GM23338 (cell line): ENCODE measurements around the gene FAM3D. TPM values are rescaled to one million over a fixed set of nuclear protein-coding genes. Genes with fewer than 3 reads are reported as not detected.

ENCODE experiments used
- ATAC-seq: fragments of 200-7000 bp; cut with Tn5 transposase; 3 replicates; pipeline ENCODE4 v1.9.1; 2020
- DNase-seq: peaks from one replicate; pipeline ENCODE4 v3.0.0-alpha.2; 2015; ENCODE audit warnings: low spot score
- H2AFZ ChIP-seq: fragments of 200-600 bp; sonication (generic); 2 replicates; pipeline ENCODE4 v1.8.0; 2016; ENCODE audit warnings: antibody characterized with exemption, mild to moderate bottlenecking, moderate library complexity
- H3F3A ChIP-seq: fragments of 200-600 bp; sonication (generic); replicated peaks from 2 replicates; pipeline ENCODE4 v1.8.0; 2017; ENCODE audit warnings: antibody characterized with exemption, mixed run types, low read depth
- H3K27ac ChIP-seq: fragments of 200-600 bp; sonication (generic); 2 replicates; pipeline ENCODE4 v1.6.1; 2016; ENCODE audit warnings: low read depth
- H3K27me3 ChIP-seq: fragments of 200-600 bp; sonication (generic); 2 replicates; pipeline ENCODE4 v1.8.0; 2016; ENCODE audit warnings: mild to moderate bottlenecking, mixed run types, moderate library complexity; ENCODE audit not compliant: insufficient read depth
- H3K36me3 ChIP-seq: fragments of 200-600 bp; sonication (generic); 2 replicates; pipeline ENCODE4 v1.8.0; 2016; ENCODE audit warnings: mild to moderate bottlenecking; ENCODE audit not compliant: insufficient read depth
- H3K4me1 ChIP-seq: fragments of 200-600 bp; sonication (generic); 2 replicates; pipeline ENCODE4 v1.8.0; 2016; ENCODE audit warnings: mild to moderate bottlenecking, moderate library complexity; ENCODE audit not compliant: insufficient read depth
- H3K4me2 ChIP-seq: fragments of 200-600 bp; sonication (generic); 2 replicates; pipeline ENCODE4 v1.7.1; 2017; ENCODE audit warnings: mixed run types
- H3K4me3 ChIP-seq: fragments of 200-600 bp; sonication (generic); 2 replicates; pipeline ENCODE4 v1.6.1; 2016; ENCODE audit warnings: mixed run types
- H3K79me2 ChIP-seq: fragments of 200-600 bp; sonication (generic); replicated peaks from 2 replicates; pipeline ENCODE4 v1.8.0; 2017; ENCODE audit warnings: mild to moderate bottlenecking; ENCODE audit not compliant: insufficient read depth
- H3K9me2 ChIP-seq: fragments of 200-600 bp; sonication (generic); 2 replicates; pipeline ENCODE4 v1.8.0; 2017; ENCODE audit not compliant: insufficient read depth
- H4K20me1 ChIP-seq: fragments of 200-600 bp; sonication (generic); replicated peaks from 2 replicates; pipeline ENCODE4 v1.8.0; 2017; ENCODE audit warnings: mild to moderate bottlenecking; ENCODE audit not compliant: insufficient read depth
- H3K27ac Mint-ChIP-seq: 2 replicates; pipeline ENCODE4 v1.8.0; 2020; ENCODE audit warnings: inconsistent platforms, mild to moderate bottlenecking, moderate library complexity, mixed read lengths
- H3K27me3 Mint-ChIP-seq: 3 replicates; pipeline ENCODE4 v1.8.0; 2022; ENCODE audit warnings: low read depth, mild to moderate bottlenecking, moderate library complexity, mixed read lengths, inconsistent platforms; ENCODE audit not compliant: insufficient read depth, poor library complexity
- H3K36me3 Mint-ChIP-seq: 3 replicates; pipeline ENCODE4 v1.8.0; 2021; ENCODE audit warnings: low read depth, mild to moderate bottlenecking, inconsistent platforms, moderate library complexity, mixed read lengths
- H3K4me1 Mint-ChIP-seq: 3 replicates; pipeline ENCODE4 v1.8.0; 2020; ENCODE audit warnings: mild to moderate bottlenecking, inconsistent platforms, mixed read lengths
- H3K4me3 Mint-ChIP-seq: 3 replicates; pipeline ENCODE4 v1.8.0; 2021; ENCODE audit warnings: moderate library complexity, mild to moderate bottlenecking, inconsistent platforms, mixed read lengths
- H3K9me3 Mint-ChIP-seq: 3 replicates; pipeline ENCODE4 v1.8.0; 2020; ENCODE audit warnings: moderate library complexity, mild to moderate bottlenecking, inconsistent platforms, mixed read lengths
- CREB1 ChIP-seq: fragments of 250-450 bp; sonication (Bioruptor Pico); IDR thresholded peaks from 2 replicates; pipeline ENCODE4 v1.5.0; 2020; ENCODE audit warnings: low read depth, mild to moderate bottlenecking, moderate library complexity
- EZH2 ChIP-seq: fragments of 200-600 bp; sonication (generic); IDR thresholded peaks from one replicate; pipeline ENCODE4 v1.8.0; 2017; ENCODE audit warnings: antibody characterized with exemption, mild to moderate bottlenecking, low read depth; ENCODE audit not compliant: unreplicated experiment
- EZH2phosphoT487 ChIP-seq: fragments of 200-600 bp; sonication (generic); IDR thresholded peaks from one replicate; pipeline ENCODE4 v1.8.1; 2018; ENCODE audit warnings: antibody characterized with exemption; ENCODE audit not compliant: unreplicated experiment
- JUNB ChIP-seq: IDR thresholded peaks from one replicate; pipeline ENCODE4 v1.6.1; 2016; ENCODE audit warnings: antibody characterized with exemption; ENCODE audit not compliant: unreplicated experiment
- NANOG ChIP-seq: IDR thresholded peaks from 2 replicates; pipeline ENCODE4 v1.6.1; 2016; ENCODE audit warnings: antibody characterized with exemption, borderline replicate concordance
- POLR2AphosphoS5 ChIP-seq: IDR thresholded peaks from 2 replicates; pipeline ENCODE4 v1.6.1; 2016; ENCODE audit warnings: antibody characterized with exemption, low read depth
- STAT1 ChIP-seq: IDR thresholded peaks from one replicate; pipeline ENCODE4 v1.6.1; 2016; ENCODE audit warnings: antibody characterized with exemption; ENCODE audit not compliant: unreplicated experiment
- ZNF114 ChIP-seq: fragments of 250-450 bp; sonication (Bioruptor Pico); IDR thresholded peaks from 2 replicates; pipeline ENCODE4 v1.5.0; 2020; ENCODE audit warnings: mild to moderate bottlenecking, moderate library complexity
- ZNF331 ChIP-seq: fragments of 250-450 bp; sonication (Bioruptor Pico); IDR thresholded peaks from 2 replicates; pipeline ENCODE4 v1.5.0; 2020; ENCODE audit warnings: low read depth, mild to moderate bottlenecking, moderate library complexity
- polyA plus RNA-seq: library from polyadenylated mRNA; unstranded; fragments of >200 nt; fragmentation: Nextera tagmentation; extraction: Ambion mirVana; gene quantifications from 2 replicates; pipeline ENCODE4 v1.2.1, GENCODE V29; 2016
- total RNA-seq: library from RNA; depleted of rRNA; stranded (reverse); fragments of >200 nt; shearing (Covaris generic); gene quantifications from 2 replicates; pipeline ENCODE4 v1.2.3, GENCODE V29; 2014
- TF ChIP-seq, protein P1 (sequence below), 2 experiments: fragments of 200-600 bp in 1 of 2; sonication (generic) in 1 of 2; conservative IDR thresholded peaks; 2 replicates each; pipeline versions ENCODE4 v1.5.1 to v1.6.1; 2016 to 2017; ENCODE audit warnings: antibody characterized with exemption in 2 of 2, low read depth in 2 of 2, mild to moderate bottlenecking in 2 of 2, moderate library complexity in 1 of 2
- TF ChIP-seq, protein P2 (sequence below): fragments of 250-450 bp; sonication (Bioruptor Pico); IDR thresholded peaks from 2 replicates; pipeline ENCODE4 v1.5.0; 2020; ENCODE audit warnings: mild to moderate bottlenecking, moderate library complexity
- TF ChIP-seq, protein P3 (sequence below): IDR thresholded peaks from 2 replicates; pipeline ENCODE4 v1.6.1; 2016; ENCODE audit warnings: antibody characterized with exemption
- TF ChIP-seq, protein P4 (sequence below): IDR thresholded peaks from one replicate; pipeline ENCODE4 v1.6.1; 2018; ENCODE audit warnings: antibody characterized with exemption; ENCODE audit not compliant: unreplicated experiment

The FAM3D gene
- total and polyA plus RNA-seq, 2 experiments from 2014 or later: 0.26 TPM; not detected in 1

DNA sequence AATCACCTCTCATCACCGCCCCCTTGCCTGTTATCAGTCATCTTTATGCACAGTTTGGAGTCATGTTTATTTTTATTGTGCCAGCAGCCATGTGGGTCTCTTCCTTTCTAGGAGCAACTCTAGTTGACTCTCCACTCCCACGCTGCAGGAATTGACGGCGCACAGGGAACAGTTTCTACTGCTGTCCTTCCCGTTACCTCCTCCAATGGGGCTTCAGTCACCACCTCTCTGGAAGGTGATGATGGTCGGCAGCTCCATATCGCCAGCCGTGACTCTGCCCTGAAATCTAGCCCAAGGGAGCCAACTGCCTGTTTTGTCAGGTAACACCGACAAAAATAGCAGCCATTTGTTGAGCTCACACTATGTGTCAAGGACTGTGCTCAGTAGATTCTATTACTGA lies 53.7 kb downstream of the FAM3D start:
- Mint-ChIP-seq H3K4me1 (peaks cover 6% of the 10 kb centered on the region; the same call in 2 of the 3 replicates), H3K36me3 (no peaks in the 10 kb centered on the region), H3K27ac (no peak overlapping the region), H3K27me3 (peaks cover 10% of the 10 kb centered on the region), H3K4me3 (no peak overlapping the region), H3K9me3 (no peaks in the 10 kb centered on the region)
- no peaks in the 10 kb centered on the region for H3K9me2 ChIP-seq
- no peaks in the 10 kb centered on the region for H3F3A ChIP-seq
- H3K79me2 ChIP-seq: no peaks in the 10 kb centered on the region
- no peak for TF ChIP-seq POLR2AphosphoS5
- TF ChIP-seq EZH2phosphoT487: no peak
- TF ChIP-seq, protein P1, sequence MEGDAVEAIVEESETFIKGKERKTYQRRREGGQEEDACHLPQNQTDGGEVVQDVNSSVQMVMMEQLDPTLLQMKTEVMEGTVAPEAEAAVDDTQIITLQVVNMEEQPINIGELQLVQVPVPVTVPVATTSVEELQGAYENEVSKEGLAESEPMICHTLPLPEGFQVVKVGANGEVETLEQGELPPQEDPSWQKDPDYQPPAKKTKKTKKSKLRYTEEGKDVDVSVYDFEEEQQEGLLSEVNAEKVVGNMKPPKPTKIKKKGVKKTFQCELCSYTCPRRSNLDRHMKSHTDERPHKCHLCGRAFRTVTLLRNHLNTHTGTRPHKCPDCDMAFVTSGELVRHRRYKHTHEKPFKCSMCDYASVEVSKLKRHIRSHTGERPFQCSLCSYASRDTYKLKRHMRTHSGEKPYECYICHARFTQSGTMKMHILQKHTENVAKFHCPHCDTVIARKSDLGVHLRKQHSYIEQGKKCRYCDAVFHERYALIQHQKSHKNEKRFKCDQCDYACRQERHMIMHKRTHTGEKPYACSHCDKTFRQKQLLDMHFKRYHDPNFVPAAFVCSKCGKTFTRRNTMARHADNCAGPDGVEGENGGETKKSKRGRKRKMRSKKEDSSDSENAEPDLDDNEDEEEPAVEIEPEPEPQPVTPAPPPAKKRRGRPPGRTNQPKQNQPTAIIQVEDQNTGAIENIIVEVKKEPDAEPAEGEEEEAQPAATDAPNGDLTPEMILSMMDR (conservative IDR thresholded peaks at IDR 0.05; ENCODE audit: low read depth in 2 of 2): no peak
- TF ChIP-seq CREB1 (CRISPR knock-in tag): no peak
- TF ChIP-seq, protein P2, sequence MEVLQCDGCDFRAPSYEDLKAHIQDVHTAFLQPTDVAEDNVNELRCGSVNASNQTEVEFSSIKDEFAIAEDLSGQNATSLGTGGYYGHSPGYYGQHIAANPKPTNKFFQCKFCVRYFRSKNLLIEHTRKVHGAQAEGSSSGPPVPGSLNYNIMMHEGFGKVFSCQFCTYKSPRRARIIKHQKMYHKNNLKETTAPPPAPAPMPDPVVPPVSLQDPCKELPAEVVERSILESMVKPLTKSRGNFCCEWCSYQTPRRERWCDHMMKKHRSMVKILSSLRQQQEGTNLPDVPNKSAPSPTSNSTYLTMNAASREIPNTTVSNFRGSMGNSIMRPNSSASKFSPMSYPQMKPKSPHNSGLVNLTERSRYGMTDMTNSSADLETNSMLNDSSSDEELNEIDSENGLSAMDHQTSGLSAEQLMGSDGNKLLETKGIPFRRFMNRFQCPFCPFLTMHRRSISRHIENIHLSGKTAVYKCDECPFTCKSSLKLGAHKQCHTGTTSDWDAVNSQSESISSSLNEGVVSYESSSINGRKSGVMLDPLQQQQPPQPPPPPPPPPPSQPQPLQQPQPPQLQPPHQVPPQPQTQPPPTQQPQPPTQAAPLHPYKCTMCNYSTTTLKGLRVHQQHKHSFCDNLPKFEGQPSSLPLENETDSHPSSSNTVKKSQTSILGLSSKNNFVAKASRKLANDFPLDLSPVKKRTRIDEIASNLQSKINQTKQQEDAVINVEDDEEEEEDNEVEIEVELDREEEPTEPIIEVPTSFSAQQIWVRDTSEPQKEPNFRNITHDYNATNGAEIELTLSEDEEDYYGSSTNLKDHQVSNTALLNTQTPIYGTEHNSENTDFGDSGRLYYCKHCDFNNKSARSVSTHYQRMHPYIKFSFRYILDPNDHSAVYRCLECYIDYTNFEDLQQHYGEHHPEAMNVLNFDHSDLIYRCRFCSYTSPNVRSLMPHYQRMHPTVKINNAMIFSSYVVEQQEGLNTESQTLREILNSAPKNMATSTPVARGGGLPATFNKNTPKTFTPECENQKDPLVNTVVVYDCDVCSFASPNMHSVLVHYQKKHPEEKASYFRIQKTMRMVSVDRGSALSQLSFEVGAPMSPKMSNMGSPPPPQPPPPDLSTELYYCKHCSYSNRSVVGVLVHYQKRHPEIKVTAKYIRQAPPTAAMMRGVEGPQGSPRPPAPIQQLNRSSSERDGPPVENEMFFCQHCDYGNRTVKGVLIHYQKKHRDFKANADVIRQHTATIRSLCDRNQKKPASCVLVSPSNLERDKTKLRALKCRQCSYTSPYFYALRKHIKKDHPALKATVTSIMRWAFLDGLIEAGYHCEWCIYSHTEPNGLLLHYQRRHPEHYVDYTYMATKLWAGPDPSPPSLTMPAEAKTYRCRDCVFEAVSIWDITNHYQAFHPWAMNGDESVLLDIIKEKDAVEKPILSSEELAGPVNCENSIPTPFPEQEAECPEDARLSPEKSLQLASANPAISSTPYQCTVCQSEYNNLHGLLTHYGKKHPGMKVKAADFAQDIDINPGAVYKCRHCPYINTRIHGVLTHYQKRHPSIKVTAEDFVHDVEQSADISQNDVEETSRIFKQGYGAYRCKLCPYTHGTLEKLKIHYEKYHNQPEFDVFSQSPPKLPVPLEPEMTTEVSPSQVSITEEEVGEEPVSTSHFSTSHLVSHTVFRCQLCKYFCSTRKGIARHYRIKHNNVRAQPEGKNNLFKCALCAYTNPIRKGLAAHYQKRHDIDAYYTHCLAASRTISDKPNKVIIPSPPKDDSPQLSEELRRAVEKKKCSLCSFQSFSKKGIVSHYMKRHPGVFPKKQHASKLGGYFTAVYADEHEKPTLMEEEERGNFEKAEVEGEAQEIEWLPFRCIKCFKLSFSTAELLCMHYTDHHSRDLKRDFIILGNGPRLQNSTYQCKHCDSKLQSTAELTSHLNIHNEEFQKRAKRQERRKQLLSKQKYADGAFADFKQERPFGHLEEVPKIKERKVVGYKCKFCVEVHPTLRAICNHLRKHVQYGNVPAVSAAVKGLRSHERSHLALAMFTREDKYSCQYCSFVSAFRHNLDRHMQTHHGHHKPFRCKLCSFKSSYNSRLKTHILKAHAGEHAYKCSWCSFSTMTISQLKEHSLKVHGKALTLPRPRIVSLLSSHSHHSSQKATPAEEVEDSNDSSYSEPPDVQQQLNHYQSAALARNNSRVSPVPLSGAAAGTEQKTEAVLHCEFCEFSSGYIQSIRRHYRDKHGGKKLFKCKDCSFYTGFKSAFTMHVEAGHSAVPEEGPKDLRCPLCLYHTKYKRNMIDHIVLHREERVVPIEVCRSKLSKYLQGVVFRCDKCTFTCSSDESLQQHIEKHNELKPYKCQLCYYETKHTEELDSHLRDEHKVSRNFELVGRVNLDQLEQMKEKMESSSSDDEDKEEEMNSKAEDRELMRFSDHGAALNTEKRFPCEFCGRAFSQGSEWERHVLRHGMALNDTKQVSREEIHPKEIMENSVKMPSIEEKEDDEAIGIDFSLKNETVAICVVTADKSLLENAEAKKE (CRISPR knock-in tag): no peak
- TF ChIP-seq, protein P3, sequence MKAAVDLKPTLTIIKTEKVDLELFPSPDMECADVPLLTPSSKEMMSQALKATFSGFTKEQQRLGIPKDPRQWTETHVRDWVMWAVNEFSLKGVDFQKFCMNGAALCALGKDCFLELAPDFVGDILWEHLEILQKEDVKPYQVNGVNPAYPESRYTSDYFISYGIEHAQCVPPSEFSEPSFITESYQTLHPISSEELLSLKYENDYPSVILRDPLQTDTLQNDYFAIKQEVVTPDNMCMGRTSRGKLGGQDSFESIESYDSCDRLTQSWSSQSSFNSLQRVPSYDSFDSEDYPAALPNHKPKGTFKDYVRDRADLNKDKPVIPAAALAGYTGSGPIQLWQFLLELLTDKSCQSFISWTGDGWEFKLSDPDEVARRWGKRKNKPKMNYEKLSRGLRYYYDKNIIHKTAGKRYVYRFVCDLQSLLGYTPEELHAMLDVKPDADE: no peak
- no peak for TF ChIP-seq ZNF114 (CRISPR knock-in tag)
- no peak for TF ChIP-seq JUNB
- TF ChIP-seq, protein P4, sequence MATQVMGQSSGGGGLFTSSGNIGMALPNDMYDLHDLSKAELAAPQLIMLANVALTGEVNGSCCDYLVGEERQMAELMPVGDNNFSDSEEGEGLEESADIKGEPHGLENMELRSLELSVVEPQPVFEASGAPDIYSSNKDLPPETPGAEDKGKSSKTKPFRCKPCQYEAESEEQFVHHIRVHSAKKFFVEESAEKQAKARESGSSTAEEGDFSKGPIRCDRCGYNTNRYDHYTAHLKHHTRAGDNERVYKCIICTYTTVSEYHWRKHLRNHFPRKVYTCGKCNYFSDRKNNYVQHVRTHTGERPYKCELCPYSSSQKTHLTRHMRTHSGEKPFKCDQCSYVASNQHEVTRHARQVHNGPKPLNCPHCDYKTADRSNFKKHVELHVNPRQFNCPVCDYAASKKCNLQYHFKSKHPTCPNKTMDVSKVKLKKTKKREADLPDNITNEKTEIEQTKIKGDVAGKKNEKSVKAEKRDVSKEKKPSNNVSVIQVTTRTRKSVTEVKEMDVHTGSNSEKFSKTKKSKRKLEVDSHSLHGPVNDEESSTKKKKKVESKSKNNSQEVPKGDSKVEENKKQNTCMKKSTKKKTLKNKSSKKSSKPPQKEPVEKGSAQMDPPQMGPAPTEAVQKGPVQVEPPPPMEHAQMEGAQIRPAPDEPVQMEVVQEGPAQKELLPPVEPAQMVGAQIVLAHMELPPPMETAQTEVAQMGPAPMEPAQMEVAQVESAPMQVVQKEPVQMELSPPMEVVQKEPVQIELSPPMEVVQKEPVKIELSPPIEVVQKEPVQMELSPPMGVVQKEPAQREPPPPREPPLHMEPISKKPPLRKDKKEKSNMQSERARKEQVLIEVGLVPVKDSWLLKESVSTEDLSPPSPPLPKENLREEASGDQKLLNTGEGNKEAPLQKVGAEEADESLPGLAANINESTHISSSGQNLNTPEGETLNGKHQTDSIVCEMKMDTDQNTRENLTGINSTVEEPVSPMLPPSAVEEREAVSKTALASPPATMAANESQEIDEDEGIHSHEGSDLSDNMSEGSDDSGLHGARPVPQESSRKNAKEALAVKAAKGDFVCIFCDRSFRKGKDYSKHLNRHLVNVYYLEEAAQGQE: no peak
- TF ChIP-seq NANOG: no peak
- TF ChIP-seq STAT1: no peak
- no peak for TF ChIP-seq ZNF331
- TF ChIP-seq EZH2: no peak
- no peaks in the 10 kb centered on the region for H3K36me3 ChIP-seq
- no peaks in the 10 kb centered on the region for H3K4me1 ChIP-seq
- H2AFZ ChIP-seq: 0 out of 2 replicates have a peak overlapping the region, but pooled peaks have one; percentile 43
- no peaks in the 10 kb centered on the region for H3K27me3 ChIP-seq
- H3K4me3 ChIP-seq: no peak overlapping the region
- ATAC-seq (no peak), DNase-seq (no peak)
- no peak overlapping the region for H3K27ac ChIP-seq
- H4K20me1 ChIP-seq: no peaks in the 10 kb centered on the region
- H3K4me2 ChIP-seq: no peak overlapping the region
